Naive thymus-derived CD4-positive, alpha-beta T cell (primary cell): ENCODE results near the gene ACO1. TPM values are rescaled to one million over a fixed set of nuclear protein-coding genes. Genes with fewer than 3 reads are reported as not detected.

ENCODE experiments used
- ATAC-seq: fragments of 150-1000 bp; cut with Tn5 transposase; 2 replicates; pipeline ENCODE4 v1.10.0; 2021; ENCODE audit warnings: mild to moderate bottlenecking, moderate library complexity
- CTCF ChIA-PET: fragments of 350-600 bp; sonication (Branson Sonifier 250); formaldehyde crosslinking; loops from one replicate; lab custom pipeline; 2021; ENCODE audit warnings: antibody characterized with exemption; lab: Charles Lee
- POLR2A ChIA-PET: fragments of 350-600 bp; sonication (Branson Sonifier 250); formaldehyde crosslinking; loops from one replicate; lab custom pipeline; 2021; ENCODE audit warnings: antibody characterized with exemption, inconsistent platforms; lab: Charles Lee
- DNase-seq, 9 donors: peaks; one replicate each; pipeline versions ENCODE4 v3.0.0 to v3.0.0-alpha.2; 2020 to 2022; ENCODE audit warnings: mixed read lengths in 1 of 9
- H3K27ac ChIP-seq: one replicate; pipeline ENCODE4 v1.7.0; 2013; ENCODE audit warnings: mild to moderate bottlenecking, low read depth, low read length, moderate library complexity
- H3K27me3 ChIP-seq, 2 donors: one replicate each; pipeline ENCODE4 v1.7.0; 2013; ENCODE audit warnings: low read length in 2 of 2, mild to moderate bottlenecking in 2 of 2, moderate library complexity in 2 of 2; ENCODE audit not compliant: control insufficient read depth in 2 of 2, insufficient read depth in 2 of 2
- H3K36me3 ChIP-seq, 3 experiments: 1 replicate in 2 of 3; 2 replicates in 1 of 3; pipeline ENCODE4 v1.7.0; 2013; ENCODE audit warnings: low read length in 3 of 3, mild to moderate bottlenecking in 3 of 3, moderate library complexity in 1 of 3; ENCODE audit not compliant: insufficient read depth in 3 of 3, control insufficient read depth in 2 of 3
- H3K4me1 ChIP-seq, 2 donors: one replicate each; pipeline ENCODE4 v1.7.0; 2013; ENCODE audit warnings: low read length in 2 of 2, mild to moderate bottlenecking in 2 of 2, moderate library complexity in 1 of 2; ENCODE audit not compliant: control insufficient read depth in 2 of 2, insufficient read depth in 2 of 2
- H3K4me3 ChIP-seq: 2 replicates; pipeline ENCODE4 v1.7.0; 2013; ENCODE audit warnings: mild to moderate bottlenecking, low read length
- H3K9me3 ChIP-seq, 3 experiments: 1 replicate in 2 of 3; 2 replicates in 1 of 3; pipeline ENCODE4 v1.7.0; 2013; ENCODE audit warnings: low read length in 3 of 3; ENCODE audit not compliant: control insufficient read depth in 2 of 3
- H3K27ac Mint-ChIP-seq, 9 donors: one replicate each; pipeline ENCODE4 v1.8.0; 2020 to 2022; ENCODE audit warnings: mixed read lengths in 9 of 9, mild to moderate bottlenecking in 8 of 9, moderate library complexity in 5 of 9, inconsistent platforms in 2 of 9
- H3K27me3 Mint-ChIP-seq, 5 donors: one replicate each; pipeline ENCODE4 v1.8.0; 2021 to 2022; ENCODE audit warnings: mixed read lengths in 5 of 5, mild to moderate bottlenecking in 1 of 5
- H3K36me3 Mint-ChIP-seq, 5 donors: one replicate each; pipeline ENCODE4 v1.8.0; 2020 to 2022; ENCODE audit warnings: mixed read lengths in 5 of 5, mild to moderate bottlenecking in 3 of 5, inconsistent platforms in 1 of 5
- H3K4me1 Mint-ChIP-seq, 7 donors: one replicate each; pipeline ENCODE4 v1.8.0; 2020 to 2022; ENCODE audit warnings: mixed read lengths in 7 of 7, mild to moderate bottlenecking in 3 of 7, inconsistent platforms in 1 of 7
- H3K4me3 Mint-ChIP-seq, 10 donors: one replicate each; pipeline ENCODE4 v1.8.0; 2020 to 2022; ENCODE audit warnings: mild to moderate bottlenecking in 10 of 10, mixed read lengths in 10 of 10, moderate library complexity in 6 of 10, inconsistent platforms in 2 of 10
- H3K9me3 Mint-ChIP-seq, 11 donors: one replicate each; pipeline ENCODE4 v1.8.0; 2020 to 2022; ENCODE audit warnings: mixed read lengths in 11 of 11, mild to moderate bottlenecking in 4 of 11, inconsistent platforms in 1 of 11, moderate library complexity in 1 of 11
- intact Hi-C, 2 donors: fragments of 100-400 bp; cut with micrococcal nuclease; formaldehyde crosslinking; loops; one replicate each; pipeline ENCODE4 v1.15.1; 2023
- polyA plus RNA-seq, 2 donors: library from polyadenylated mRNA; unstranded; fragments of 300-500 nt; fragmentation: Illumina TruSeq; gene quantifications; one replicate each; pipeline ENCODE4 v1.2.3, GENCODE V29; 2021
- total RNA-seq, 6 experiments: library from RNA in 5 of 6; stranded (reverse) in 5 of 6; gene quantifications; 1 replicate in 5 of 6; 2 replicates in 1 of 6; pipeline ENCODE4 v1.2.3 and lab custom pipeline; 2021 to 2026

ACO1 gene
- total and polyA plus RNA-seq, 7 experiments from 2014 or later, result 4.7 to 12.3 (median 9.6) TPM

DNA sequence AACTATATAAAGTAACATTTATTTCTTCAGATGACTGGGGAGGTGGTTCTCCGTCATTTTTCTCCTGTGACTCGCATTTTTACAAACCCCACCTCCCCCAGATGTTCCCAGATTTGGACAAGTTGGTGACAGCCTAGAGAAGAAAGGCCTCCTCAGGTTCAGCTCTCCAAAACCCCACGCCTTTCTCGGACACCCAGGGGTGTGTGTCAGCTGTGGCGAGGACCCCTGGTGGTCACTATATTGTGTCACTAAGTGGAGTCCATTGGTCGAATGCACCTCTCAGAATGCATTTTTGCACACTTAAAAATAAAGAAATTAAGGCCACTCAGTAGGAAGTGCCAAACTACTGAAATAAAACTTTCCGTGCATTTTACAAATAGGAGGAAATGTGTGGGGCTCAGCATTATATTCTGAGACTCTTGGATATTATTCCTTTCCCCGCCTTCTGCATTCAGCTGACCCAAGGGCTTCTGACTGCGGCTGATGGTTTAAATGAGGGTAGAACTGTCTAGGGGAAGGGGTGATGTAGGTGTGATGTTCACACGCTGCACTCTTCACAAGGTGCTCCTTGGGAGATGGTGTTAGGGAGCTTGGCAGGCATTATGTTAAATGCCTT is 47.6 kb downstream of the ACO1 start:
- H3K4me3 Mint-ChIP-seq, result no peak overlapping the region
- peaks cover 0 to 40% (median 0%) of the 10 kb centered on the region in 3 experiments for H3K36me3 ChIP-seq
- peak; percentile 11 to 35 (median 22) for DNase-seq
- H3K27ac ChIP-seq, result no peak overlapping the region
- no peaks in the 10 kb centered on the region for H3K4me1 ChIP-seq
- H3K4me1 Mint-ChIP-seq, result peaks cover 0 to 5% (median 0%) of the 10 kb centered on the region in 7 donors
- peak; percentile 60 for ATAC-seq
- CTCF ChIA-PET, result interaction anchor here (1.0 to 4.1 kb wide), 8 partner anchors 46 to 149 kb away, joined by 3 to 45 read pairs (median 6); partner anchors contain the start of gene ACO1
- no peaks in the 10 kb centered on the region for H3K9me3 ChIP-seq
- H3K9me3 Mint-ChIP-seq, result no peaks in the 10 kb centered on the region
- no peaks in the 10 kb centered on the region for H3K27me3 ChIP-seq
- no peak overlapping the region for H3K4me3 ChIP-seq
- peak overlapping the region in 1 of 9 donors; percentile 71 for H3K27ac Mint-ChIP-seq
- intact Hi-C loops, result loop anchor here (1.0 to 2.0 kb wide), 5 partner anchors 48 to 140 kb away; partner anchors contain the start of genes ACO1 (in 1 of the 2) and RIGI (in 1 of the 2)
- H3K27me3 Mint-ChIP-seq, result no peaks in the 10 kb centered on the region
- POLR2A ChIA-PET, result no interaction called here
- H3K36me3 Mint-ChIP-seq, result peaks cover 0 to 25% (median 4%) of the 10 kb centered on the region in 5 donors

DNA sequence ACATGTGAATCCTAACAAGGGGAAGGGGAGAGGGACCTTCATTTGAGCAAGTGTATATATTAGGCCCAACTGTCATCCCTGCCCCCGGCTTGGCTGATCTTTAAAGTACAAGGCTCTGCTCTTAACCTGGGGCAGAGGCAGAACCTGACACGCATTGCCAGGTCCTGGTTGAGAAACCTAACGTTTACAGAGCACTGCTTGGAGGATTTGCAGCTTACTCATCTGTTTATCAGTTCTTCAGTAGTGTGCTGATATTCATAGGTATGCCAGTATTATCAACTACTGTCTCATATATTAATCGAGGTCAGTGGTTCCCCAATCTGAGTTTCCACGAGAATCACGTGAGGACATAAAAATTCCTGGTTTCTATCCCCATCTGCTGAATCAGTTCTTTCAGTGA is 50.4 kb downstream of the ACO1 start:
- Mint-ChIP-seq H3K36me3 (peaks cover 0 to 33% (median 4%) of the 10 kb centered on the region in 5 donors), H3K4me3 (no peak overlapping the region), H3K27ac (peak overlapping the region in 2 of 9 donors; percentile 56 to 68), H3K27me3 (no peaks in the 10 kb centered on the region), H3K9me3 (no peaks in the 10 kb centered on the region), H3K4me1 (no peaks in the 10 kb centered on the region)
- Histone ChIP-seq H3K9me3 (no peaks in the 10 kb centered on the region), H3K4me3 (no peak overlapping the region), H3K4me1 (no peaks in the 10 kb centered on the region), H3K27ac (no peak overlapping the region), H3K36me3 (peaks cover 0 to 51% (median 3%) of the 10 kb centered on the region in 3 experiments), H3K27me3 (no peaks in the 10 kb centered on the region)
- ATAC-seq (no peak), DNase-seq (no peak)
- POLR2A ChIA-PET, result no interaction called here
- CTCF ChIA-PET, result interaction anchor here (1.6 kb wide), 1 partner anchor 58 kb away, joined by 3 read pairs; no protein-coding TSS in a partner anchor
- intact Hi-C loops, result no loop called here

- no peak for ATAC-seq
- no peak overlapping the region for H3K4me3 ChIP-seq
- H3K36me3 ChIP-seq, result peaks cover 0 to 30% (median 3%) of the 10 kb centered on the region in 3 experiments
- Mint-ChIP-seq H3K4me1 (no peaks in the 10 kb centered on the region), H3K36me3 (peaks cover 6 to 56% (median 37%) of the 10 kb centered on the region in 5 donors), H3K27ac (peak overlapping the region in 4 of 9 donors; percentile 17 to 63 (median 45)), H3K27me3 (no peaks in the 10 kb centered on the region), H3K9me3 (peaks cover 0 to 6% (median 0%) of the 10 kb centered on the region in 11 donors), H3K4me3 (no peak overlapping the region)
- ChIA-PET CTCF (no interaction called here), POLR2A (no interaction called here)
- H3K27ac ChIP-seq, result no peak overlapping the region
- no peak for DNase-seq
- no peaks in the 10 kb centered on the region for H3K9me3 ChIP-seq
- intact Hi-C loops, result no loop called here
- no peaks in the 10 kb centered on the region for H3K4me1 ChIP-seq
- no peaks in the 10 kb centered on the region for H3K27me3 ChIP-seq
Observed at GRCh38 chr9:32441678-32442077, 57.2 kb downstream of the ACO1 start.

DNA sequence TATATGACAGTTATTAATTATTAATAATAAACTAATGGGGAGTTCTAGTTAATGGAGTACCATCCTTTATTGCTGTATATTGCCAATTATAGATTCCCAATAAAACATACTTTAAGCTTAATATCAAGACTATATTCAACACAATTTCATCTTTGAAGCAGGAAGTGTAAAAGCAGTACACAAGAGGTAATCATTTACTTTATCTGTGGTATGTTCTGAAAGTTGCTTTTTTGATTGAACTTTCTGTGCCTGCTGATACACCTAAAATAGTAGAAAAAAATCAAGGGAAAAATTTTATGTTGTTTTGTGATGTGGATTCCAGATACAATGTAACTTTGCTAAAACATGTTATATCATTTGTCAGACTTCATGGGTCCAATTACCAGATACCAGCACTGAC is 58.0 kb downstream of the ACO1 start:
- CTCF ChIA-PET, result interaction anchor here (0.7 kb wide), 1 partner anchor 9 kb away, joined by 3 read pairs; no protein-coding TSS in a partner anchor
- no peak for ATAC-seq

DNA sequence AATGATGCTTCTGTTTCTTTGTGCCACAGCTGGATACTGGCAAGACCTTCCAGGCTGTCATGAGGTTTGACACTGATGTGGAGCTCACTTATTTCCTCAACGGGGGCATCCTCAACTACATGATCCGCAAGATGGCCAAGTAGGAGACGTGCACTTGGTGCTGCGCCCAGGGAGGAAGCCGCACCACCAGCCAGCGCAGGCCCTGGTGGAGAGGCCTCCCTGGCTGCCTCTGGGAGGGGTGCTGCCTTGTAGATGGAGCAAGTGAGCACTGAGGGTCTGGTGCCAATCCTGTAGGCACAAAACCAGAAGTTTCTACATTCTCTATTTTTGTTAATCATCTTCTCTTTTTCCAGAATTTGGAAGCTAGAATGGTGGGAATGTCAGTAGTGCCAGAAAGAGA is 65.5 kb downstream of the ACO1 start:
- H3K4me1 ChIP-seq, result no peaks in the 10 kb centered on the region
- no peaks in the 10 kb centered on the region for H3K9me3 ChIP-seq
- H3K9me3 Mint-ChIP-seq, result peaks cover 0 to 6% (median 0%) of the 10 kb centered on the region in 11 donors
- POLR2A ChIA-PET, result no interaction called here
- no peak overlapping the region for H3K27ac ChIP-seq
- H3K36me3 ChIP-seq, result peaks cover 7 to 63% (median 29%) of the 10 kb centered on the region in 3 experiments
- no peak overlapping the region for H3K27ac Mint-ChIP-seq
- no peaks in the 10 kb centered on the region for H3K4me1 Mint-ChIP-seq
- H3K4me3 Mint-ChIP-seq, result no peak overlapping the region
- DNase-seq (no peak), ATAC-seq (no peak)
- H3K4me3 ChIP-seq, result no peak overlapping the region
- H3K36me3 Mint-ChIP-seq, result peaks cover 16 to 66% (median 47%) of the 10 kb centered on the region in 5 donors
- no peaks in the 10 kb centered on the region for H3K27me3 ChIP-seq
- CTCF ChIA-PET, result interaction anchor here (0.8 kb wide), 1 partner anchor 68 kb away, joined by 4 read pairs; no protein-coding TSS in a partner anchor
- intact Hi-C loops, result no loop called here
- no peaks in the 10 kb centered on the region for H3K27me3 Mint-ChIP-seq

More for the DNA sequence above, 58.0 kb downstream of the ACO1 start:
- no peak overlapping the region for H3K27ac Mint-ChIP-seq
- Histone ChIP-seq H3K27me3 (no peaks in the 10 kb centered on the region), H3K4me1 (no peaks in the 10 kb centered on the region), H3K9me3 (no peaks in the 10 kb centered on the region), H3K4me3 (no peak overlapping the region), H3K27ac (no peak overlapping the region), H3K36me3 (peaks cover 3 to 31% (median 4%) of the 10 kb centered on the region in 3 experiments)
- H3K9me3 Mint-ChIP-seq, result peaks cover 0 to 6% (median 0%) of the 10 kb centered on the region in 11 donors
- no peak overlapping the region for H3K4me3 Mint-ChIP-seq
- DNase-seq, result no peak
- peaks cover 10 to 64% (median 44%) of the 10 kb centered on the region in 5 donors for H3K36me3 Mint-ChIP-seq
- intact Hi-C loops, result no loop called here
- H3K27me3 Mint-ChIP-seq, result no peaks in the 10 kb centered on the region
- POLR2A ChIA-PET, result interaction anchor here (0.8 kb wide), 1 partner anchor 30 kb away, joined by 3 read pairs; no protein-coding TSS in a partner anchor
- H3K4me1 Mint-ChIP-seq, result no peaks in the 10 kb centered on the region

- peaks cover 7 to 68% (median 20%) of the 10 kb centered on the region in 3 experiments for H3K36me3 ChIP-seq
- POLR2A ChIA-PET, result no interaction called here
- ATAC-seq (peak; percentile 64), DNase-seq (no peak)
- CTCF ChIA-PET, result no interaction called here
- Mint-ChIP-seq H3K27me3 (no peaks in the 10 kb centered on the region), H3K4me3 (no peak overlapping the region), H3K4me1 (no peaks in the 10 kb centered on the region), H3K27ac (peak overlapping the region in 2 of 9 donors; percentile 41 to 61), H3K36me3 (peaks cover 13 to 50% (median 23%) of the 10 kb centered on the region in 5 donors), H3K9me3 (no peaks in the 10 kb centered on the region)
- H3K4me1 ChIP-seq, result no peaks in the 10 kb centered on the region
- no peaks in the 10 kb centered on the region for H3K9me3 ChIP-seq
- no peak overlapping the region for H3K4me3 ChIP-seq
- no peaks in the 10 kb centered on the region for H3K27me3 ChIP-seq
- intact Hi-C loops, result no loop called here
- no peak overlapping the region for H3K27ac ChIP-seq
Observed at GRCh38 chr9:32454280-32454679, 69.8 kb downstream of the ACO1 start.
